ENCODE results near the gene CAMK2A.

CAMK2A gene

DNA sequence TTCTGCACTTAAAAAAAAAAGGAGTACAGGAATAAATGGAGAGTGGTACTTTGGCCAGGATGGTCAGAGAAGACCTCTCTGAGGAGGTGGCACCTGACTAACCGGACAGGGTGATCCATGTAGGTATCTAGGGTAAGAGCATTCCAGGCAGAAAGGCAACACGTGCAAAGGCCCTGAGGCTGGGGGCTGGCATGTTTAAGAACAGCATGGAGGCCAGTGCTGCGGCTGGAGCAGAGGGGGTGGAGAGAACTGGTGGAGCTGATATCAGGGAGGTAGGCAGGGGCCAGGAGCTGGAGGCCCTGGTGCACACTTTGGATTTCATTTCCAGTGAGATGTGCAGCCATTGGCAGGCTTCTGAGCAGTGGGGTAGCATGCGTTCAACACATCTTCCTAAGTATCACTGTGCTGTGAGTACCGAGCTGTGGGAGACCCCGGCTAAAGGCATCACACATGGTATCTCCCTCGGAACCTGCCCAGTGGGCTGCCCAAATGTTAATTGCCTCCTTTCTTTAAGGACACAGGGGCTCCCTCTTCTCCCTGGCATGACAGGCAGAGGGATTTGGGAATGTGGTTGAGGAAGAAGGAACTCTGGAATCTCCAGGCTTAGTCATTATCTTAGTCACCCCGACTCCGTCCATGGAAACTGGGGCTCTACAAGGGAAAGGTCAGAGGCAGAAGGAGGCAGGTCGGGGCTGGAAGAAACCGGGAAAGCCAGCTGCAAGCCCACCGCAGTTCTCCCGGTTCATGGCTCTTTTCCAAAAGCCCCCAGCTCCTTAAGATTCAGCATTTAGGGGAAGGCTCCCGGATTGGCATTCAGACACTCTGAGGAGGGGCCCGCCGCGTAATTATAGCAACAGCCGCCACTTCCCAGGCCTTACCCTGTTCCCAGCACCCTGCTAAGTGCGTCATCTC, 81.1 kb downstream of the CAMK2A start:
- no peak for TF ChIP-seq TAF1 (IDR thresholded peaks at IDR 0.05; ENCODE audit: borderline replicate concordance, insufficient read depth, low read length)
- TF ChIP-seq, protein P1, sequence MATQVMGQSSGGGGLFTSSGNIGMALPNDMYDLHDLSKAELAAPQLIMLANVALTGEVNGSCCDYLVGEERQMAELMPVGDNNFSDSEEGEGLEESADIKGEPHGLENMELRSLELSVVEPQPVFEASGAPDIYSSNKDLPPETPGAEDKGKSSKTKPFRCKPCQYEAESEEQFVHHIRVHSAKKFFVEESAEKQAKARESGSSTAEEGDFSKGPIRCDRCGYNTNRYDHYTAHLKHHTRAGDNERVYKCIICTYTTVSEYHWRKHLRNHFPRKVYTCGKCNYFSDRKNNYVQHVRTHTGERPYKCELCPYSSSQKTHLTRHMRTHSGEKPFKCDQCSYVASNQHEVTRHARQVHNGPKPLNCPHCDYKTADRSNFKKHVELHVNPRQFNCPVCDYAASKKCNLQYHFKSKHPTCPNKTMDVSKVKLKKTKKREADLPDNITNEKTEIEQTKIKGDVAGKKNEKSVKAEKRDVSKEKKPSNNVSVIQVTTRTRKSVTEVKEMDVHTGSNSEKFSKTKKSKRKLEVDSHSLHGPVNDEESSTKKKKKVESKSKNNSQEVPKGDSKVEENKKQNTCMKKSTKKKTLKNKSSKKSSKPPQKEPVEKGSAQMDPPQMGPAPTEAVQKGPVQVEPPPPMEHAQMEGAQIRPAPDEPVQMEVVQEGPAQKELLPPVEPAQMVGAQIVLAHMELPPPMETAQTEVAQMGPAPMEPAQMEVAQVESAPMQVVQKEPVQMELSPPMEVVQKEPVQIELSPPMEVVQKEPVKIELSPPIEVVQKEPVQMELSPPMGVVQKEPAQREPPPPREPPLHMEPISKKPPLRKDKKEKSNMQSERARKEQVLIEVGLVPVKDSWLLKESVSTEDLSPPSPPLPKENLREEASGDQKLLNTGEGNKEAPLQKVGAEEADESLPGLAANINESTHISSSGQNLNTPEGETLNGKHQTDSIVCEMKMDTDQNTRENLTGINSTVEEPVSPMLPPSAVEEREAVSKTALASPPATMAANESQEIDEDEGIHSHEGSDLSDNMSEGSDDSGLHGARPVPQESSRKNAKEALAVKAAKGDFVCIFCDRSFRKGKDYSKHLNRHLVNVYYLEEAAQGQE (IDR thresholded peaks at IDR 0.05; ENCODE audit: insufficient read depth in 1 of 2, low read depth in 2 of 2, low read length in 2 of 2) = no peak
- TF ChIP-seq FOXP2 (optimal IDR thresholded peaks at IDR 0.05; ENCODE audit: borderline replicate concordance, extremely low read depth, extremely low read length, insufficient read depth) = no peak

DNA sequence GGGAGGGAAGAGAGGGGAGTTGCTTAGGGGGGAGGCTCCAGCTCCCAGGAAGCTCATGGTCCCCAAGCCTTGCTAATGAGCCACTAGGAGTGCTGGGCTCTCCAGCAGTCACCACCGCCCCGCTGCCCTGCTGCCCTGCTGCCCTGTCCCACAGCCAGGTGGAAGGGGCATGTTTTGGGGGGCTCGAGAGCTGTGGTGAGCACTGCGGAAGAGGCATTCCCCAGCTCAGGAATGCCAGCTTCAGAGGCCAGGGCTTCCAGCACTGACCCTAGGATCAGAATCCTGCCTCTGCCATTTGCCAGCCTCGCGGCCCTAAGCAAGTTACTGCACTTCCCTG, 82.8 kb downstream of the CAMK2A start:
- TF ChIP-seq SIN3A (IDR thresholded peaks at IDR 0.05; ENCODE audit: borderline replicate concordance, insufficient read depth, low read length) (no peak), TAF1 (IDR thresholded peaks at IDR 0.05; ENCODE audit: borderline replicate concordance, insufficient read depth, low read length) (no peak), POLR2AphosphoS5 (IDR thresholded peaks at IDR 0.05; ENCODE audit: low read depth, low read length) (no peak), FOXP2 (optimal IDR thresholded peaks at IDR 0.05; ENCODE audit: borderline replicate concordance, extremely low read depth, extremely low read length, insufficient read depth) (no peak)
- TF ChIP-seq, protein P1 (IDR thresholded peaks at IDR 0.05; ENCODE audit: insufficient read depth in 1 of 2, low read depth in 2 of 2, low read length in 2 of 2) = no peak

DNA sequence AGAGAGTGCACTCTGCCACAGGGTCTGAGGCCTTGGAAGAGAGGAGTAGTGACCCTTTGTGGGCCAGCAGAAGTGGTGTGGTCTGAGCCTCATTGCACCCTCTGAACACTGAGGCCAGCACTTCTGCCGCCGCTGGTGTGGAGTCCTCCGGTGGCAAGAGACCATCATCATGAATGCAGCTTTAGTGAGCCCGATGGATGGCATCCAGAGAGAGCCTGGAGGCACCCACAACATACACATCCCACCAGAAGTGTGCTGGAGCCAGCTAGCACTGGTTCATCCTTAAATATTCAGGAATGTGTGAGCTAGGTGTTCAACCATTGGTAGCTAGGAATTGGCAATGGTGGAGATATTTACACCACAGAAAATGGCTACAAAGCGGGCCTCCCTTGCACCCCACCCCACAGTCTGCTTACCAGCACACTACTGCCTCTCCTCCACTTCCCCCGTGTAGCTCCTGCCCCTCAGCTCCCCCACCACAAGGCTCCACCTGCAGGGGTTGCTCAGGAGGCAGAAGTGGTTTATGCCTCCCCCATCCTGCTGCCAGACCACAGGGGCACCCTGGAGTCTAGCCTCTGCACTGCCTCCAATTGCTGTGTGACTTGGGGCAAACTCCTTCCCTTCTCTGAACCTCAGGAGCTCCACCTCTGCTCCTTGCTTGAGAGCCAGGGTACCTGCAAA, 83.3 kb downstream of the CAMK2A start:
- TF ChIP-seq TAF1 (IDR thresholded peaks at IDR 0.05; ENCODE audit: borderline replicate concordance, insufficient read depth, low read length) = no peak
- TF ChIP-seq POLR2AphosphoS5 (IDR thresholded peaks at IDR 0.05; ENCODE audit: low read depth, low read length) = no peak

DNA sequence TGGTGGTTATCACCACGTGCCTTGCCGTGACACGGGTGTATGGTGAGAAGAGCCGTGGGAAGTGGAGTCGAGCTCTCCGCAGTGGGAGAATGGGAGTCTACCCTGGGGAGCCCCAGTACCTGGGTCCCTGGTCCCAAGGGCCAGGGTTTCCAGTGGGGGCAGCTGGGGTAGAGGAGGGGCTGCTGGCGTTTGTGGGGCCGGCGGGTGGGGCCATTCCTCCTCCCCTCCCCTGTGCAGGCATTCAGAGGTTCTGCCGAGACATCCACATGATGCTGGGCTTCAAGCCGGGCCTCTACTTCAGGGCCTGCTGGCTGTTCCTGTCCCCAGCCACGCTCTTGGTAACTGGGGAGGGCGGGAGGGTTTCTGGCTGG, 85.0 kb downstream of the CAMK2A start:
- TF ChIP-seq, protein P1 (IDR thresholded peaks at IDR 0.05; ENCODE audit: insufficient read depth in 1 of 2, low read depth in 2 of 2, low read length in 2 of 2) = no peak
- TF ChIP-seq TAF1 (IDR thresholded peaks at IDR 0.05; ENCODE audit: borderline replicate concordance, insufficient read depth, low read length) (no peak), POLR2AphosphoS5 (IDR thresholded peaks at IDR 0.05; ENCODE audit: low read depth, low read length) (no peak), SIN3A (IDR thresholded peaks at IDR 0.05; ENCODE audit: borderline replicate concordance, insufficient read depth, low read length) (no peak), FOXP2 (optimal IDR thresholded peaks at IDR 0.05; ENCODE audit: borderline replicate concordance, extremely low read depth, extremely low read length, insufficient read depth) (no peak)

DNA sequence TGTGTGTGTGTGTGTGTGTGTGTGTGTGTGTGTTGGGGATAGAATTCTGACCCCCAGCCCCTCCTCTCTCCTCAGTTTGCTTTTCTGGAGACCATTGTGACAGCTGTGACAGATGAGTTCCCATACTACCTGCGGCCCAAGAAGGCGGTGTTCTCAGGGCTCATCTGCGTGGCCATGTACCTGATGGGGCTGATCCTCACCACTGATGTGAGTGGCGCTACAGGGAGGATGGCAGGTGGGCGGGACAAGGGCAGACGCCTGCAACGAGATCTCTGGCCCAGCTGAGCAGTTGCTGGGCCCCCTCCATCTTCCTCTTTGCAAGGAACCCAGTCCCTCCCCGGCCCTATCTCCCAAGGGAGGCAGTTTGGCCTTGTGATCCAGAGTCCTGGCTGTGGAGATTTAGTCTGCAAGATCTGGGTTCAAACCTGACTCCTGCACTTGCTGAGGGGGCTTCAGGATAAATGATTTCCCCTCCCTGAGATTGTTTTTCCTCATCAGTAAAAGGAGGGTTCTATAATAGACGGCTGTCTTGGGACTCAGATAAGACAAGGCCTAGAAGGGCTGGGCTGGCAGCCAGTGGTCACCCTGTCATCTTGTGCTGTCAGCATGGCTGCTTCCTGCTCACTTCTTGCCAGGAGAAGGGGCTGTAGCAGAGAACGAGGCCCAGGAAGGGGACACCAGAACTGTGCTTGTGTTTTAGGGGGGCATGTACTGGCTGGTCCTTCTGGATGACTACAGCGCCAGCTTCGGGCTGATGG, 85.6 kb downstream of the CAMK2A start:
- TF ChIP-seq TAF1 (IDR thresholded peaks at IDR 0.05; ENCODE audit: borderline replicate concordance, insufficient read depth, low read length) = no peak
- TF ChIP-seq FOXP2 (optimal IDR thresholded peaks at IDR 0.05; ENCODE audit: borderline replicate concordance, extremely low read depth, extremely low read length, insufficient read depth) = no peak
- TF ChIP-seq POLR2AphosphoS5 (IDR thresholded peaks at IDR 0.05; ENCODE audit: low read depth, low read length) = no peak
- TF ChIP-seq, protein P1 (IDR thresholded peaks at IDR 0.05; ENCODE audit: insufficient read depth in 1 of 2, low read depth in 2 of 2, low read length in 2 of 2) = no peak
- TF ChIP-seq SIN3A (IDR thresholded peaks at IDR 0.05; ENCODE audit: borderline replicate concordance, insufficient read depth, low read length) = no peak

Data from PFSK-1 (cell line).